Left lobe of liver (tissue), 2 donors: ENCODE measurements around the gene GPR55. TPM values are rescaled to one million over a fixed set of nuclear protein-coding genes. Genes with fewer than 3 reads are reported as not detected.
"Not testable (repeated sequence)": the region's sequence is repeated elsewhere in the genome, so short reads cannot be mapped to it uniquely, and the experiment has no call there.

Experiments
- ATAC-seq: fragments of 200-7000 bp; cut with Tn5 transposase; one replicate; pipeline ENCODE4 v1.9.1; 2020; ENCODE audit warnings: mild to moderate bottlenecking, moderate library complexity
- DNase-seq: peaks from one replicate; pipeline ENCODE4 v3.0.0-alpha.2; 2020; ENCODE audit warnings: low spot score
- total RNA-seq: library from RNA; stranded (reverse); gene quantifications from one replicate; pipeline ENCODE4 v1.2.1, GENCODE V29; 2021
- donor health status: DM: no; HTN: no; CAD: no; lungs with moderate emphysema.
- donor health status: DM: no; HTN: yes; CAD: no.

Gene GPR55
- total RNA-seq, 1 donor from 2014 or later = not detected

DNA sequence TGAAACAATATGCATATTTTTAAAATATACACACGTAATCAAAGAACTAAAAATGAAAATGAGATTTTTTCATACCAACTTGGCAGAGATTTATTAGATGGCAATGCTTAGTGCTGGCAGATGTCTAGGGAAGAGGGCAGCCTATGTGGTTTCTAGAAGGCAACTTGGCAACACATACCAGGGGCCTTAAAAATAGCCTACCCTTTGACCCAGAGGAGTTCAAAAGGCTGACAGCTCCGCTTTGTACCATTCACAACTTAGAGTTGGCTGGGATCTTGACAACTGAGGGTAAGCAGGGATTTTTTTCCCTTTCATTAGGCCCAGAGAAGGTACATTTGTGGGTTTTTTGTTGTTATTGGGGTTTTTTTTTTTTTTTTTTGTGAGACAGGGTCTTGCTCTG, 26.4 kb upstream of the GPR55 start:
- ATAC-seq (no peak), DNase-seq (no peak)

DNA sequence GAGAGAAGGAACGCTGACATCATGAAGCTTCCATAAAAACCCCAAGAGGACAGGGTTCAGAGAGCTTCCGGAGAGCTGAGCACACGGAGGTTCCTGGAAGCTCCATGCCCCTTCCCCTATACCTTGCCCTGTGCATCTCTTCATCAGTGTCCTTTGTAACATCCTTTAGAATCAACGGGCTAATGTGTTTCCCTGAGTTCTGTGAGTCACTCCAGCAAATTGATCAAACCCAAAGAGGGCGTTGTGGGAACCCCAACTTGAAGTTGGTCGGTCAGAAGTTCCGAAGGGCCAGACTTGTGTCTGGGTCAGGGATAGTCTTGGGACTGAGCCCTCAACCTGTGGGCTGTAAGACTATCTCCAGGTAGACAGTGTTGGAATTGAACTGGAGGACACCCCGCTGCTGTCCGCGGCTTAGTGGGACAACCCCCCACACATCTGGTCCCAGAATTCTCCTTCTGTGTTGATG, 25.9 kb upstream of the GPR55 start:
- ATAC-seq = no peak
- no peak for DNase-seq

- ATAC-seq (no peak), DNase-seq (no peak)
These were observed 25.2 kb upstream of the GPR55 start for GRCh38 chr2:230949966-230950873.

GRCh38 chr2:230947908-230948365, 22.9 kb upstream of the GPR55 start:
- DNase-seq = no peak
- ATAC-seq = peak; percentile 53

GRCh38 chr2:230947235-230947576, 22.2 kb upstream of the GPR55 start:
- ATAC-seq = no peak
- no peak for DNase-seq

DNA sequence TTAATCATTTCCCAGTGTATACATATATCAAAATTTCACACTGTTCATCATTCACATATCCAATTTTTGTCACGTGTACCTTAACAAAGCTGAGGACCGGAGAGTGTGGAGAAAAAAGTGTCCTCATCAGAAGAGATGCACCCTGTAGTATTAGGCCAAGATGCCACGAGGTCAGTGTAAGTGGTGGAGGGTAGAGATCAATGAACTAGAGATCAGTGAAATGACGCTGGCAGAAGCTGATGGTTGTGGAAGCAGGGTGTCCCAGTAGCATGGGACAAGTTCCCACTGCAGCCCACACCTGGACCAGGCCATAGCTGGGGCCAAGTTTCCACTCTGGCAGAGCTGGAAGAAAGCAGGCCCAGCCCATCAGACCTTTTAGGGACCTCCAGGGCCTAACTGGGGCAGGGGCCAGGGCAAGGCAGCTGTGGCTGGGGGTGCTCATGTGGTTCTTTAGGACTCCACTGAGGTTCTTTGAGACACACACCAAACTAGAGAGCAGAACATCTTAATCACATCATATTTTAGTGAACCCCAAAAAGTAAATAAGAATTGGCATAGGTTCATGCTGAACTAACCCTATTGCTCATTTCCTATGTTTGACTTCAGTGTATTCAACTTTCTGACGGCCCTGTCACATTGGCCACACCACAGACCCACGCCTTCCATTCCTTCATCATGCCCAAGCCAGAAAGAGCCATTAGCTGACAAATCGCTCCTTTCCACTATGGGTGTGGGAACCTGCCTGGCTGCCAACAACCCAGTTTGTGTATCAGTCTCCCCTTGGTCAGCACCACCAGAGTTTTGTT, 21.6 kb upstream of the GPR55 start:
- ATAC-seq (no peak), DNase-seq (no peak)

- ATAC-seq = no peak
These were observed 19.8 kb upstream of the GPR55 start for GRCh38 chr2:230944757-230945372.

GRCh38 chr2:230944123-230944653, 19.1 kb upstream of the GPR55 start:
- ATAC-seq (no peak), DNase-seq (no peak)

More at GRCh38 chr2:230944757-230945372, 19.8 kb upstream of the GPR55 start:
- DNase-seq = no peak

DNA sequence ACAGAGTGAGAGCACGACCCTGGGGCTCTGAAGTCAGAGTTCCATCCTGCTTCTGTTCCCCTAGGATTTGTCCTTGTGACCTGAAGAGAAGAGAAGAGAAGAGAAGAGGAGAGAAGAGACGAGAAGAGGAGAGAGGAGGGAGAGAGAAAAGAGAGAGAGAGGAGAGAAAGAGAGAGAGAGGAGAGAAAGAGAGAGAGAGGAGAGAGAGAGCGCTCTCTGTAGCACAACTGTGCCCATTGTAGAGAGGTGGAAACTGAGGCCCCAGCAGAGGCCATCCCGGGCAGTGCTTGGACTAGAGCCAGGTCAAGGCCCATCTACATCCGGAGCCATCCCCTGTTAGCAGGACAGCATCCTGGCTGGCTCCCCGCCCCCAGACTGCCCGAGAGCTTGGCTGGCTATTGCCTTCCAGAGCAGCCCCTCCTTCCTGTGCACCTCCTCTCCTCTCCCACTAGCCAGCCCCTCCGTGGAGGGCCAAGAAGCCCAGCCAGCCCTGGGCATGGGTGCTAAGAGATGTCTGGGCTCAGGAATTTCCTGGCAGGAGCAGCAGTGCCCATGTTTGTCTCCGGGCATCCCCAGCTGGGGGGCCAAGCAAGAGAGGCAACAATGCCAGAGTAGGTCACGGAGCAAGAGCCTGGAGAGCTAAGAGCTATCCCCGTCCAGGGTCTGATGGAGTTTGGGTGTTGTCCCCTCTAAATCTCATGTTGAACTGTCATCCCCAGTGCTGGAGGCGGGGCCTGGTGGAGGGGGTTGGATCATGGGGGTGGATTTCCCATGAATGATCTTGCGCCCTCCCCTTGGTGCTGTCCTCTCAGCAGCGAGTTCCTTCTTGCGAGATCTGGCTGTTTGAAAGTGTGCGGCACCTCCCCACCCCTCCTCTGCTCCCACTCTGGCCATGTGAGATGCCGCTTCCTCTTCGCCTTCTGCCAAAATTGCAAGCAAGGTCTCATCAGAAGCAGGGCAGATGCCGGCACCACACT, 18.2 kb upstream of the GPR55 start:
- peak; percentile 38 for ATAC-seq
- DNase-seq = no peak

- ATAC-seq (no peak), DNase-seq (no peak)
These were observed 17.3 kb upstream of the GPR55 start for GRCh38 chr2:230942371-230942770.

DNA sequence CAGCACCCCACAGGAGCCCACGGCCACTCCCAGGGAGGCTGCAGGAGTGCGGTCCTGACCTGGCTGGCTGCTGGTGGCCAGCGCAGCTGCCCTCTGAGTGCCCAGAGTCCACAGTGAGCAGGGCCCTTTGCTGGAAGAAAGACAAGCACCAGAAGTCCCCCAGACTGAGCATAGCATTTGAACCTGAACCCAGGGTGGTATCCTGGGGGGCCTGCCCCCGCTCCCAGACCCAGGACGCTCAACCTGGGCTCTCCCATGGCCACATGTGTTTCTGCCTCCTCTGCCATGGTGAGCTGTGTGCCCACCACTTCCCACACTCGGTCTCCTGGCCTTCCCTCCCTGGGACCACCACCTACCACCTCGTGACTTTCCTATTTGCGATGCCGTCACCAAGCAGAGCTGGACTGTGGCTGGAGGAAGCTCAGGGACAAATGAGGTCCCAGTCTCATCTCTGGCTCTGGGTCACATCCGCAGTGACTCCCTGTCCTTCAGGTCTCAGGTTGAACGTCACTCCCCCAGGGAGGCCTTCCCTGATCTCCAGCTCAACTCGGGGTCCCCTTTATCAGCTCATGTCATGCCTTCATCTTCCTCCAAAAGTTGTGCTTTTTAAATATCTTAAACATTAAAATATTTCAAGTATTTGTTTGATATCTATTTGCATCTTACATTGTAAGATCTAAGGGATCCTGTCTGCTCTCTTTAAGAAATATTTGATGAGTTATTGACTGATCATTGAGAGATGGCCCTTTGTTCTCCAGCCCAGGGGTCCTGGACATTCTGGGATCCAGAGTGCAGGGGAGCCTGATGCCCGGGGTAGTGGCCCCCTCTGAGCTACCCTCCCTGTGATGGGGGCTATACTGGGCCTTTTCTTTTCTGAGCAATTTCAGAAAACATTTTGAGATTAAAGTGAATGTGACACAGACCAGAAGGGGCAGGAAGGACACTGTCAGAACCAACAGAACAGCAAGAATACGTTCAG, 16.4 kb upstream of the GPR55 start:
- DNase-seq (no peak), ATAC-seq (no peak)

DNA sequence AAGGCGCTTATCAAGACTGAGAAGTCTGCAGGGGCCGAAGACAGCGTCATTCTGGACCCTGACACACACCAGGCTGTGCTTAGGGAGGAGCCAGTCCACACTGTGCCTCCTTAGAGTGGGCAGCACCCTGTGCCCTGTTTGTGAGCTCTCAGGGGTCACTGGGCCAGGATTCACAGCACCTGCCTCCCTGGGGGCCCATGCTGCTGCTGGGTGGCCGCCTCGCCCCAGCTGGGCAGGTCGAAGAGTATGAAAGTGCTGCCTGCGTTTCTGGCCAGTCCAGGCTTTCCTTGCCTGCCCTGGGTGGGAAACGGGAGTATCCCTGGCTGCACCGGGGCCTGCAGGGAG, 15.4 kb upstream of the GPR55 start:
- no peak for ATAC-seq
- DNase-seq = no peak

DNA sequence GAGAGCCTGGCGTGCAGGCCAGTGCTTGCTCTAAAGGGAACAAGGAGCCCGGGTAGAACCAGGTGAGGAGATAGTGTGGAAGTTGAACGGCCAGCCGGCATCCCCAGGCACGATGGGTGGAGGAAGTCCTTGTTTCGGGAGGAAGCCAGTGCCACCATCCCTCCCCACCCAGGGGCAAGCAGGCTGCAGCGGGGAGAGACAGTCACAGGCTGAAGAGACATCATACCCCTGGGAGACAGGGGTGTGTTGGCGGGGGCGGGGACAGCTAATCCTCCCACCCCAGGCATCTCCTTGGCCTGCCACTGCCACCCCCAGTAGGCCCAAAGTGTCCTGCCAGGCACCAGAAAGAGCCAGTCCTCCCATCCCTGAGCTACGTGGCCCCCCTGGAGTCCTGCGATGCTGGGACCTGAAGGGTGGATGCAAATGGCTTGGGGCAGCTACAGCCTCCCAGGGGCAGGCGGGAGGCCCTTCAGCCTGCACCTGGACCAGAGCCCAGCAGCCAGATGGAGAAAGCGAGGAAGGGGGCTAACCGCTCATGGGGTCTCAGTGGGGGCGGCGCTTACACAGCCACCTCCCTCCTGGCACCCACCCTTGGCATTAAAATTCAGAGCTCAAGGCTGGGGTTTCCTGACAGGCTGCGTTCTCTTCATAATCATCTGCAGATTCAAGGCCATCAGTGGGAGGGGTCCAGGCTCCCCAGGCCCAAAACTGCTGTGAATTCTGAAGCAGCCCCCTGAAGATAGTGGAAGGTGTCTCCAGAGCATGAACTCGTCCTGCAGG, 14.8 kb upstream of the GPR55 start:
- DNase-seq = no peak
- ATAC-seq = no peak

DNA sequence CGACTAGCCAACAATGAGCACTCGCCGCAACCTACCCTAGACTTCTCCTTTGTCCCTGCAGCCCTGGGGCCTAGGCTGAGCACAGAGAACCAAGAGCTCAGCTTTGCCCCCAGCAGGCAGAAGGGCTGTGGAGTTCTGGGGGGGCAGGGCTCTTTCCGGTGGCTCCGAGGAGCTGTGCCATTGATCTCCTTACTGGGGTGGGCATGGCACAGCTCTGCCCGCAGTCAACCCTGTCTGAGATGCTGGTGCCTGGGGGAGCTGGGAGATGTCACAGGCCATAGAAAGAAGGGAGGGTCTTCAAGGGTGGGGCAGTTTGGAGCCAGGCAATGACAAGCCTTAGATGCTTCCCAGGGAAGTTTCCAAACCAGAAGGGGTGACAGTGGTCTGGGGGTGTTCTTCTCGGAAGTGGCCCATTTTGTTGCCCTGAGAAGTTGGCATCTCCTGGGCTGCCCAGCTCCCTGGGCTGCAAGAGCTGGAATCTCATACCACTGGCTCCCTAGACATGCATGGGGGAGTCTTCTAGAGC, 14.1 kb upstream of the GPR55 start:
- ATAC-seq = no peak
- no peak for DNase-seq

DNA sequence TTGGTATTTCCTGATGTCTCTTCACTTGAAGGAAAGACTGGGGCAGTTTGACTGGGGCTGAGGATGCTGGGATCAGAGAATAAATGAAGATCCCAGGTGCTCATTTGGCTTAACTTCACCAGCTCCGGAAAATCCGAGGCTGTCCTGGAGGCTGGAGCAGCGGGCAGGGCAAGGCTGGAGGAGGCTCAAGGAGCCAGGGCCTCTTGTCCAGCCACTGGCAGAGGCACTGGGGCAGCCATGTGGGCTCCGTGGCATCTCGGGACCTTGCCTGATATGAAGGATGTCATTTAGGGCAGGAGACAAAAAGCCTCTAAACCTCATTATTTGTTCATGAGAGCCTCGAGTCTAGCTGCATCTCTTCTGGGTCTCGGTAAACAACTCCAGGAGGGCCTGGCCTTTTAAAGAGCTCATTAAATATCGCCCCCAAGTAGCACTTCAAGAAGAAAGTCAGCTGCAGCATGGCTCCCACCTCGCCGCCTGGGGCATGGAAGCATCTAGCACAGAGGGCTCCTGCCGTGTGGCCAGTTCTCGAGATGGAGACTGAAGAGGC, 13.5 kb upstream of the GPR55 start:
- DNase-seq = no peak
- ATAC-seq = no peak

DNA sequence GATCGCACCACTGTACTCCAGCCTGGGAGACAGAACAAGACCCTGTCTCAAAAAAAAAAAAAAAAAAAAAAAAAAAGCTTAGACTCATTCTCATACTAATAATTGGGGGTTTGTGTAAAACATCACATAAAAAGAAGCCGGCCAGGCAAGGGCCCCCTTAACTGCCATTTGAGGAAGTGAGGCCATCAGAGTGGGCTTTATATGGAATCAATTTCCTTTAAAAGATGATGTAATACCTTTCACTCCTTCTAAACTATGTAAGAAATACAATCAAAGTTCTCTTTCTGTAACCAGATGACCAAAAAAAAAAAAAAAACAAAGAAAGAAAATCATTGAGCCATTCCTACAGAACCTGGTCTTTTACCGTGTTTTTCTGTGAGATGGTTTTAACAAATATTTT, 13.1 kb upstream of the GPR55 start:
- DNase-seq (no peak), ATAC-seq (no peak)

GRCh38 chr2:230937362-230937761, 12.3 kb upstream of the GPR55 start:
- DNase-seq = no peak
- no peak for ATAC-seq

DNA sequence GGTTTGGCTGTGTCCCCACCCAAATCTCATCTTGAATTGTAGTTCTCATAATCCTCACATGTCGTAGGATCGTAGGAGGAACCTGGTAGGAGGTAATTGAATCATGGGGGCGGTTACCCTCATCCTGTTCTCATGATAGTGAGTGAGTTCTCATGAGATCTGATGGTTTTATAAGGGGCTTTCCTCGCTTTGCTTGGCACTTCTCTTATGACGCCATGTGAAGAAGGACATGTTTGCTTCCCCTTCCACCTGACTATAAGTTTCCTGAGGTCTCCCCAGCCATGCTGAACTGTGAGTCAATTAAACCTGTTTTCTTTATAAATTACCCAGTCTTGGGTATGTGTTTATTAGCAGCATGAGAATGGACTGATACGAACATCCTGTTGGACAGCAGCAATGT, 11.2 kb upstream of the GPR55 start:
- DNase-seq, ATAC-seq: not testable (repeated sequence)
